Body of pancreas (tissue), 4 donors: ENCODE results near the gene ISOC2. TPM values are rescaled to one million over a fixed set of nuclear protein-coding genes. Genes with fewer than 3 reads are reported as not detected.

Experiments
- ATAC-seq: fragments of 150-250 bp; one replicate; pipeline ENCODE4 v1.9.1; 2016
- DNase-seq, 4 donors: peaks; one replicate each; pipeline ENCODE4 v3.0.0-alpha.2; 2019
- H3K27ac ChIP-seq, 4 donors: fragments of 200-600 bp; sonication (generic); 1 replicate in 3 of 4; 2 replicates in 1 of 4; pipeline versions ENCODE4 v1.5.1 to v1.6.1; 2016 to 2019; ENCODE audit warnings: mild to moderate bottlenecking in 1 of 4, mixed read lengths in 1 of 4, moderate library complexity in 1 of 4
- H3K27me3 ChIP-seq, 2 donors: fragments of 200-600 bp; sonication (generic); one replicate each; pipeline ENCODE4 v1.6.0; 2016; ENCODE audit warnings: mild to moderate bottlenecking in 1 of 2
- H3K36me3 ChIP-seq, 2 donors: fragments of 200-600 bp; sonication (generic); replicated peaks in 1 of 2; 2 replicates each; pipeline ENCODE4 v1.5.1; 2016; ENCODE audit warnings: low read depth in 2 of 2; ENCODE audit not compliant: insufficient read depth in 1 of 2
- H3K4me1 ChIP-seq: fragments of 200-600 bp; sonication (generic); one replicate; pipeline ENCODE4 v1.6.0; 2016
- H3K4me3 ChIP-seq, 2 donors: fragments of 200-600 bp; sonication (generic); 1 replicate in 1 of 2; 2 replicates in 1 of 2; pipeline ENCODE4 v1.5.1; 2016 to 2019
- H3K9me3 ChIP-seq, 3 donors: fragments of 200-600 bp; sonication (generic); 1 replicate in 2 of 3; 2 replicates in 1 of 3; pipeline ENCODE4 v1.5.1; 2016
- CTCF ChIP-seq, 7 experiments: fragments of 450-650 bp in 4 of 7; fragments of 200-600 bp in 3 of 7; sonication (generic) in 3 of 7; IDR thresholded peaks; one replicate each; pipeline ENCODE4 v1.5.1; 2016 to 2019; ENCODE audit warnings: antibody characterized with exemption in 7 of 7
- POLR2A ChIP-seq, 3 donors: fragments of 450-650 bp; IDR thresholded peaks; one replicate each; pipeline ENCODE4 v1.6.1; 2016; ENCODE audit warnings: antibody characterized with exemption in 3 of 3, mild to moderate bottlenecking in 2 of 3
- WGBS, 2 donors: methylation state at CpG; one replicate each; pipeline ENCODE4 v1.1.5; 2017; 5-methylcytosine and 5-hydroxymethylcytosine counted together
- intact Hi-C: fragments of 100-400 bp; cut with DNase I; formaldehyde crosslinking; loops from one replicate; pipeline ENCODE4 v1.15.1; 2023
- total RNA-seq, 2 donors: library from RNA; depleted of rRNA; stranded (reverse); fragments of >200 nt; gene quantifications; one replicate each; pipeline ENCODE4 v1.1.0, GENCODE V29; 2016

Gene ISOC2
- total RNA-seq, 2 donors from 2014 or later = 38.4 to 75.8 TPM

DNA sequence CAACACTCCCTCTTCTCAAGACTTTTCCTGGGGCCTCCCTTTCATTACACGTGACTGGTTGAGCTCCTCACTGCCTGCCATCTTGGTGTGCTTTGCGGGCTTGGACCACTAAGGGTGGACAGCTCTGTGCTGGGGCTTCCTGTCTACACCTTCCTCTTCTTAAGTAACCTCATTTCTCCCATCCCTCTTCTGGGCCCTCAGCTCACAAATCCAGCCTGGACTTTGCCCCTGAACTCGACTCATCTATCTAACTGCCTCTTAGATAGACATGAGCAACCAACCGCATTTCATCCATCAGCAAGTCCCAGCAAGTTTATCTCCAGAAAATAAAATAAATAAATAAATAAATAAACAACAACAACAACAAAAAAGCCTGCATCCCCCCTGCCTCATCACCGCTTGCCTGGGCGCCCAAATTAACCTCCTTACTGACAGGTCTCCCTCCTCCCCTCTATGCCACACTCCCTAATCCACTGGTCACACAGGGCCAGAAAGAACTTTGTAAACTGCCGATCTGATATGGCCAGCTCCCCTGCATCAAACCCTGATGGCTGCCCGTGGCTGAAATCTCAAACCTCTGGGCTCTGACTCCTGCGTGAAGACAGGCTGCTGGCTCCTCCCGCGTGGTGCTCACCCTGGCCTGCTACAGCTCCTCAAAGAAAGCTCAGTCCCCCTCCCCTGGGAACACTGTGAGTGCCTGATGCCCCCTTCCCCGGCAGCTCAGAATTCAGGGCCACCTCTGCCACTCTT, 7.8 kb downstream of the ISOC2 start:
- DNase-seq = no peak
- Histone ChIP-seq H3K9me3 (no peaks in the 10 kb centered on the region), H3K27me3 (peaks cover 0 to 14% of the 10 kb centered on the region in 2 donors), H3K36me3 (no peaks in the 10 kb centered on the region), H3K27ac (no peak overlapping the region), H3K4me3 (no peak overlapping the region), H3K4me1 (peaks cover 18% of the 10 kb centered on the region)
- no peak for ATAC-seq
- 92 to 94% methylated on average over 12 of the region's 12 CpGs for WGBS, 2 donors
- no peak for TF ChIP-seq POLR2A (IDR thresholded peaks at IDR 0.05)
- TF ChIP-seq CTCF (IDR thresholded peaks at IDR 0.05) = no peak
- intact Hi-C loops = no loop called here

GRCh38 chr19:55452749-55453346, 8.6 kb downstream of the ISOC2 start:
- DNase-seq (peak; percentile 45 to 68 (median 53)), ATAC-seq (peak; percentile 72)
- 19 to 36% methylated on average over 6 to 29 of the region's 34 CpGs for WGBS, 2 donors
- intact Hi-C loops = no loop called here
- Histone ChIP-seq H3K27ac (no peak overlapping the region), H3K27me3 (peaks cover 0 to 14% of the 10 kb centered on the region in 2 donors), H3K4me3 (no peak overlapping the region), H3K36me3 (no peaks in the 10 kb centered on the region), H3K9me3 (no peaks in the 10 kb centered on the region), H3K4me1 (peaks cover 18% of the 10 kb centered on the region)
- TF ChIP-seq CTCF (IDR thresholded peaks at IDR 0.05) = no peak
- no peak for TF ChIP-seq POLR2A (IDR thresholded peaks at IDR 0.05)

GRCh38 chr19:55451965-55452748, 9.3 kb downstream of the ISOC2 start:
- intact Hi-C loops = no loop called here
- DNase-seq (no peak), ATAC-seq (no peak)
- TF ChIP-seq CTCF (IDR thresholded peaks at IDR 0.05) = no peak
- TF ChIP-seq POLR2A (IDR thresholded peaks at IDR 0.05) = no peak
- H3K4me1 ChIP-seq = peaks cover 18% of the 10 kb centered on the region
- H3K27me3 ChIP-seq = peaks cover 0 to 14% of the 10 kb centered on the region in 2 donors
- no peak overlapping the region for H3K27ac ChIP-seq
- WGBS, 2 donors = 6 to 20% methylated on average over 25 to 37 of the region's 57 CpGs
- H3K36me3 ChIP-seq = no peaks in the 10 kb centered on the region
- H3K4me3 ChIP-seq = no peak overlapping the region
- H3K9me3 ChIP-seq = no peaks in the 10 kb centered on the region

DNA sequence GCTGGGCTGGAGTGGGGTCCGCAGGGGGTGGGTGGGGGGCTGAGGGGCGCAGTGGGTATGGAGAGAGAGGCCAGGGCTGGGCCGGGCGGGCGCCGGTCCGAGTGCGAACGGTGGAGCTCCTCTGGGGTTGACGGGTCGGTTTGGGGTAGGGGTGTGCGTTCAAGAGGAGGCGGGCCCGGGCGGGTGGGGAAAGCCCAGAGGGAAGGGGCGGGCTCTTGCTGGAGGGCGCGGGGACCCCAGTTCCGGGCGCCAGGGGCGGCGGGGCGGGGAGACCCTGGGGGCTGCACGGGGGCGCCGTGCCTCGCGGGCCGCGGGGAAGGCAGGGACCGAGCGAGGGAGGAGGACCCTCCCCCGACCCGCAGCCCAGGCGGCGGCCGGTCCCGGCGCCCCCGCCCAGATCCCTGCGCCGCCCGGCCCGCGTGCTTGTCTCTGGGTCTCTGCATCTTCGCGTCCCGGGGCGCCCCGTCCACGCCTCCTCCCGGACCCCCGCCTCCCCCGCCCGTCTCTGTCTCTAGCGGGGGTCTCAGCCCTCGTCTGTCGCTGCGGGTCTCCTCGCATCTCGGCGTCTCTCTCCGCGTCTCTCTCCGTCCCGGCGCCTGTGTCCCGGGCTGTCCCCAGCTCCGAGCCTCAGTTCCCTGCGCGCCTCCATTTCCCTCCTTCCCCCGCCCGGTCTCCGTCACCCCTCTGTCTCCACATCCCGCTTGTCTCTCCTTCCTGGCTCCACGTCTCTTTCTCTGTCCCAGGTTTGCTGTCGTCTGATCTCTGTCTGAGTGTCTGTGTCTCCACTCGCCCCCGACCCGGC, 10.1 kb downstream of the ISOC2 start:
- no peak for TF ChIP-seq POLR2A (IDR thresholded peaks at IDR 0.05)
- TF ChIP-seq CTCF (IDR thresholded peaks at IDR 0.05) = no peak
- intact Hi-C loops = no loop called here
- H3K27ac ChIP-seq = no peak overlapping the region
- DNase-seq = no peak
- peaks cover 0 to 14% of the 10 kb centered on the region in 2 donors for H3K27me3 ChIP-seq
- no peak overlapping the region for H3K4me3 ChIP-seq
- H3K9me3 ChIP-seq = no peaks in the 10 kb centered on the region
- H3K4me1 ChIP-seq = peaks cover 18% of the 10 kb centered on the region
- no peaks in the 10 kb centered on the region for H3K36me3 ChIP-seq
- ATAC-seq = no peak
- WGBS, 2 donors = 2 to 6% methylated on average over 17 to 65 of the region's 80 CpGs
